Liver (tissue), 9 donors: Measurements from ENCODE around the gene POLR3C. TPM values are rescaled to one million over a fixed set of nuclear protein-coding genes. Genes with fewer than 3 reads are reported as not detected.

Source experiments
- DNase-seq: peaks from one replicate; pipeline ENCODE4 v3.0.0-alpha.2; 2017; ENCODE audit warnings: low spot score
- H3K27ac ChIP-seq, 2 donors: one replicate each; pipeline ENCODE4 v1.7.0; 2013; ENCODE audit warnings: inconsistent platforms in 2 of 2, low read length in 2 of 2, control low read depth in 1 of 2, low read depth in 1 of 2, mild to moderate bottlenecking in 1 of 2
- H3K27me3 ChIP-seq, 4 donors: one replicate each; pipeline versions ENCODE4 v1.6.1 to v1.7.0; 2013; ENCODE audit warnings: low read length in 3 of 4, inconsistent platforms in 1 of 4, mild to moderate bottlenecking in 1 of 4, moderate library complexity in 1 of 4; ENCODE audit not compliant: control insufficient read depth in 4 of 4, insufficient read depth in 4 of 4
- H3K36me3 ChIP-seq, 4 donors: one replicate each; pipeline versions ENCODE4 v1.6.1 to v1.7.0; 2013; ENCODE audit warnings: low read length in 3 of 4, mild to moderate bottlenecking in 3 of 4, low read depth in 1 of 4, moderate library complexity in 1 of 4; ENCODE audit not compliant: control insufficient read depth in 4 of 4, insufficient read depth in 3 of 4
- H3K4me1 ChIP-seq, 4 donors: one replicate each; pipeline versions ENCODE4 v1.6.1 to v1.7.0; 2013; ENCODE audit warnings: low read length in 3 of 4, mild to moderate bottlenecking in 3 of 4, moderate library complexity in 1 of 4; ENCODE audit not compliant: control insufficient read depth in 4 of 4, insufficient read depth in 4 of 4
- H3K4me3 ChIP-seq, 3 donors: one replicate each; pipeline versions ENCODE4 v1.6.1 to v1.7.0; 2013; ENCODE audit warnings: low read length in 3 of 3, control low read depth in 1 of 3, low read depth in 1 of 3, mild to moderate bottlenecking in 1 of 3
- H3K9ac ChIP-seq, 2 donors: one replicate each; pipeline ENCODE4 v1.7.0; 2013; ENCODE audit warnings: low read length in 2 of 2, mild to moderate bottlenecking in 2 of 2, moderate library complexity in 2 of 2, control low read depth in 1 of 2, low read depth in 1 of 2
- H3K9me3 ChIP-seq, 4 donors: one replicate each; pipeline versions ENCODE4 v1.6.1 to v1.7.0; 2013; ENCODE audit warnings: low read length in 3 of 4; ENCODE audit not compliant: control insufficient read depth in 4 of 4
- ATF3 ChIP-seq: IDR thresholded peaks from 2 replicates; pipeline ENCODE4 v1.6.1; 2016; ENCODE audit warnings: antibody characterized with exemption
- CTCF ChIP-seq: fragments of 150-350 bp; IDR thresholded peaks from 2 replicates; pipeline ENCODE4 v1.5.1; 2017; ENCODE audit warnings: improper control_type of control experiment, low read depth, low read length; ENCODE audit not compliant: missing input control
- EGR1 ChIP-seq, 2 donors: IDR thresholded peaks; 2 replicates each; pipeline ENCODE4 v1.6.1; 2016 to 2018; ENCODE audit warnings: antibody characterized with exemption in 2 of 2, low read depth in 2 of 2
- FOXA1 ChIP-seq: IDR thresholded peaks from 2 replicates; pipeline ENCODE4 v1.6.1; 2016; ENCODE audit warnings: antibody characterized with exemption
- FOXA2 ChIP-seq: IDR thresholded peaks from 2 replicates; pipeline ENCODE4 v1.6.1; 2016; ENCODE audit warnings: antibody characterized with exemption
- GABPA ChIP-seq, 2 donors: IDR thresholded peaks in 1 of 2; conservative IDR thresholded peaks in 1 of 2; 2 replicates each; pipeline ENCODE4 v1.6.1; 2016; ENCODE audit warnings: antibody characterized with exemption in 2 of 2, mild to moderate bottlenecking in 1 of 2, moderate library complexity in 1 of 2
- HNF4A ChIP-seq, 2 donors: conservative IDR thresholded peaks; 2 replicates each; pipeline ENCODE4 v1.6.1; 2016; ENCODE audit warnings: antibody characterized with exemption in 2 of 2, mild to moderate bottlenecking in 2 of 2
- HNF4G ChIP-seq: IDR thresholded peaks from 2 replicates; pipeline ENCODE4 v1.6.1; 2016; ENCODE audit warnings: antibody characterized with exemption
- JUND ChIP-seq, 2 donors: IDR thresholded peaks; 2 replicates each; pipeline ENCODE4 v1.6.1; 2016; ENCODE audit warnings: antibody characterized with exemption in 2 of 2
- NR2F2 ChIP-seq: IDR thresholded peaks from 2 replicates; pipeline ENCODE4 v1.6.1; 2016; ENCODE audit warnings: antibody characterized with exemption
- RAD21 ChIP-seq, 2 donors: IDR thresholded peaks; 2 replicates each; pipeline ENCODE4 v1.6.1; 2016; ENCODE audit warnings: antibody characterized with exemption in 2 of 2, mild to moderate bottlenecking in 2 of 2
- SP1 ChIP-seq: IDR thresholded peaks from 2 replicates; pipeline ENCODE4 v1.6.1; 2018; ENCODE audit warnings: antibody characterized with exemption, mild to moderate bottlenecking
- TAF1 ChIP-seq: conservative IDR thresholded peaks from 2 replicates; pipeline ENCODE4 v1.6.1; 2016; ENCODE audit warnings: antibody characterized with exemption, mild to moderate bottlenecking
- WGBS: extraction: QIAGEN DNeasy Blood & Tissue Kit; methylation state at CpG from one replicate; pipeline ENCODE4 v1.1.7; 2013; 5-methylcytosine and 5-hydroxymethylcytosine counted together
- polyA plus RNA-seq, 2 donors: library from polyadenylated mRNA; stranded (reverse) in 1 of 2; unstranded in 1 of 2; fragments of 200-250 nt in 1 of 2; fragments of >200 nt in 1 of 2; fragmentation: Nextera tagmentation in 1 of 2; extraction: Ambion mirVana in 1 of 2; gene quantifications; one replicate each; pipeline versions ENCODE4 v1.2.1 to v1.2.3, GENCODE V29; 2013 to 2015
- total RNA-seq, 2 donors: library from RNA; depleted of rRNA; stranded (reverse); fragments of >200 nt; gene quantifications; one replicate each; pipeline ENCODE4 v1.2.3, GENCODE V29; 2014
- TF ChIP-seq, protein P1 (sequence below): IDR thresholded peaks from 2 replicates; pipeline ENCODE4 v1.6.1; 2016; ENCODE audit warnings: antibody characterized with exemption
- TF ChIP-seq, protein P2 (sequence below): IDR thresholded peaks from 2 replicates; pipeline ENCODE4 v1.6.1; 2016; ENCODE audit warnings: antibody characterized with exemption
- donor health status: healthy.
- donor health status: healthy.
- donor health status: healthy.
- donor health status: healthy.
- donor health status: healthy.

Gene POLR3C
- total and polyA plus RNA-seq, 4 donors, result 6.3 to 22.0 (median 10.6) TPM

DNA sequence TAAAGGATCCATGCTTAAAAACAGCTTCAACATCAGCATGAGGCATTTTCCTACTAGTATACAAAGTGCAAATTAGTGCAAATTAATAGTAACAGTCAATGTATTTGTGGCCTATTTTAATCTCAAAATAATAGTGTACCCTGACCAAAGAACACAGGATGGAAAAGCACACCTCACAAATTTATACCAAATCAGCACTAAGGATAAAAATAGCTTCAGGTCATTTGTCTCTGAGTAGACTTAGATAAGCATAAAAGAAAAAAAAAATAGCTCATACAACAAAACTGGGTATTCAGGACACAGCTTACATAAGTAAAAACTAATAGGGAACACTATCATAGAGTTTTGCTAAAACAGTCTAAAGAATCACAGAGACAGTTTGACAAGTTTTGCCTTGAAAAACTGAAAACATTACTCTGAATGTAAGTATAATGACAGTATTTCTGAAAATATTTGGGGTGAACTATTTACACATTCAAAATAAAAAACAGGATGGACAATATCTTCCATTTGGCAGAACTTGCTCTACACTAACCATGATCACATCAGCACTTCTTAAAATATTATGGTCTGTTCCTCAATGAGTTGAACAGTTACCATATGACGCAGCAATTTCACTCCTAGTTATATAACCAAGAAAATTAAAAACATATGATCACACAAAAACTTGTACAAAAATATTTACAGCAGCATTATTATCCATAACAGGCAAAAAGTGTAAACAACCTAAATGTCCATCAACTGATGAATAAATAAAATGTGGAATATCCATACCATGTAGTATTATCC is 46.4 kb upstream of the POLR3C start:
- 82% methylated on average over 1 of the region's 1 CpG for WGBS
- Histone ChIP-seq H3K4me3 (no peak overlapping the region), H3K9me3 (no peaks in the 10 kb centered on the region), H3K9ac (no peak overlapping the region), H3K36me3 (no peaks in the 10 kb centered on the region), H3K27ac (no peak overlapping the region), H3K27me3 (no peaks in the 10 kb centered on the region), H3K4me1 (peaks cover 0 to 4% (median 1%) of the 10 kb centered on the region in 4 donors)
- TF ChIP-seq NR2F2, result no peak
- TF ChIP-seq, protein P1, sequence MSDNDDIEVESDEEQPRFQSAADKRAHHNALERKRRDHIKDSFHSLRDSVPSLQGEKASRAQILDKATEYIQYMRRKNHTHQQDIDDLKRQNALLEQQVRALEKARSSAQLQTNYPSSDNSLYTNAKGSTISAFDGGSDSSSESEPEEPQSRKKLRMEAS, result no peak
- no peak for TF ChIP-seq FOXA2
- no peak for TF ChIP-seq HNF4A (conservative IDR thresholded peaks at IDR 0.05)
- TF ChIP-seq, protein P2, sequence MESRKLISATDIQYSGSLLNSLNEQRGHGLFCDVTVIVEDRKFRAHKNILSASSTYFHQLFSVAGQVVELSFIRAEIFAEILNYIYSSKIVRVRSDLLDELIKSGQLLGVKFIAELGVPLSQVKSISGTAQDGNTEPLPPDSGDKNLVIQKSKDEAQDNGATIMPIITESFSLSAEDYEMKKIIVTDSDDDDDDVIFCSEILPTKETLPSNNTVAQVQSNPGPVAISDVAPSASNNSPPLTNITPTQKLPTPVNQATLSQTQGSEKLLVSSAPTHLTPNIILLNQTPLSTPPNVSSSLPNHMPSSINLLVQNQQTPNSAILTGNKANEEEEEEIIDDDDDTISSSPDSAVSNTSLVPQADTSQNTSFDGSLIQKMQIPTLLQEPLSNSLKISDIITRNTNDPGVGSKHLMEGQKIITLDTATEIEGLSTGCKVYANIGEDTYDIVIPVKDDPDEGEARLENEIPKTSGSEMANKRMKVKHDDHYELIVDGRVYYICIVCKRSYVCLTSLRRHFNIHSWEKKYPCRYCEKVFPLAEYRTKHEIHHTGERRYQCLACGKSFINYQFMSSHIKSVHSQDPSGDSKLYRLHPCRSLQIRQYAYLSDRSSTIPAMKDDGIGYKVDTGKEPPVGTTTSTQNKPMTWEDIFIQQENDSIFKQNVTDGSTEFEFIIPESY, result no peak
- no peak for TF ChIP-seq JUND (IDR thresholded peaks at IDR 0.05)
- DNase-seq, result no peak

- WGBS, result 99% methylated on average over 1 of the region's 1 CpG
- Histone ChIP-seq H3K4me3 (no peak overlapping the region), H3K9ac (no peak overlapping the region), H3K4me1 (peaks cover 0 to 8% (median 1%) of the 10 kb centered on the region in 4 donors), H3K27ac (no peak overlapping the region), H3K9me3 (no peaks in the 10 kb centered on the region), H3K27me3 (no peaks in the 10 kb centered on the region), H3K36me3 (no peaks in the 10 kb centered on the region)
- no peak for DNase-seq
- no peak for TF ChIP-seq EGR1 (IDR thresholded peaks at IDR 0.05; ENCODE audit: low read depth in 2 of 2)
- no peak for TF ChIP-seq RAD21 (IDR thresholded peaks at IDR 0.05)
- TF ChIP-seq, protein P1, result no peak
- TF ChIP-seq HNF4G, result no peak
- no peak for TF ChIP-seq HNF4A (conservative IDR thresholded peaks at IDR 0.05)
- no peak for TF ChIP-seq JUND (IDR thresholded peaks at IDR 0.05)
- TF ChIP-seq FOXA1, result no peak
- TF ChIP-seq ATF3, result no peak
- TF ChIP-seq, protein P2, result no peak
- TF ChIP-seq CTCF, result no peak
- no peak for TF ChIP-seq SP1
- TF ChIP-seq GABPA (IDR thresholded peaks at IDR 0.05 in 1 of 2, conservative IDR thresholded peaks at IDR 0.05 in 1 of 2), result no peak
- TF ChIP-seq NR2F2, result no peak
- TF ChIP-seq TAF1, result no peak
Observed at GRCh38 chr1:145778146-145778540, 45.9 kb upstream of the POLR3C start.
